Stimulated activated CD8-positive, alpha-beta memory T cell treated with anti-CD3 and anti-CD28 coated beads, Interleukin-12 subunit alpha, Interleukin-12 subunit beta, amount 100 ng/mL, for 1 hour (primary cell): ENCODE measurements around the gene RNF186.
"Not testable (repeated sequence)": the region's sequence is repeated elsewhere in the genome, so short reads cannot be mapped to it uniquely, and the experiment has no call there.

ENCODE experiments used
- DNase-seq: peaks from one replicate; pipeline ENCODE4 v3.0.0-alpha.2; 2020; ENCODE audit warnings: low read depth

Gene RNF186, protein sequence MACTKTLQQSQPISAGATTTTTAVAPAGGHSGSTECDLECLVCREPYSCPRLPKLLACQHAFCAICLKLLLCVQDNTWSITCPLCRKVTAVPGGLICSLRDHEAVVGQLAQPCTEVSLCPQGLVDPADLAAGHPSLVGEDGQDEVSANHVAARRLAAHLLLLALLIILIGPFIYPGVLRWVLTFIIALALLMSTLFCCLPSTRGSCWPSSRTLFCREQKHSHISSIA

DNA sequence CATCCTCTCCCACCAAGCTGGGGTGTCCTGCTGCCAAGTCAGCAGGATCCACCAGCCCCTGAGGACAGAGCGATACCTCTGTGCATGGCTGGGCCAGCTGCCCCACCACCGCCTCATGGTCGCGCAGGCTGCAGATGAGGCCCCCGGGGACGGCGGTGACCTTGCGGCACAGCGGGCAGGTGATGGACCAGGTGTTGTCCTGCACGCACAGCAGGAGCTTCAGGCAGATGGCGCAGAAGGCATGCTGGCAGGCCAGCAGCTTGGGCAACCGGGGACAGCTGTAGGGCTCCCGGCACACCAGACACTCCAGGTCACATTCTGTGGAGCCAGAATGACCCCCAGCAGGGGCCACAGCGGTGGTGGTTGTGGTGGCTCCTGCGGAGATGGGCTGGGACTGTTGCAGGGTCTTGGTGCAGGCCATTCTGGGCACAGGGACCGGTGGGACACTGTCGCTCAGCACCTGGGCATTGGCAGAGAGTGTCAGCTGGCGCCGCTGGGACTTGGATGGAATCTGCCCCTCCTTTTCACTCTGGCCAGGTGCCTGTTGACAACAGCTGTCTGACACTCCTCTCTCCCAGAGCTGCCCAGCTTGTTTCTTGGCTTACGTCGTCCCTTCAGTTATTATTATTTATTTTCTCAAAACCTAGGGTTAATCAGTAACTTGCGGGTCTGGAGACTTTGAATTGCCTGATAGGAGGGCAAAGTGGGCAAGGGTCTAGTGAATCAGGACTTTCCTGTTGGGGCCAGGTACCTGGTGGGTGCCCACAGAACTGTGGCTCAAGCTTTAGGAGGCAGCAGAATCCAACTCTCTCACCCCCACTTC is at the start of gene RNF186:
RNF186 (minus strand) TSS at position 603 of the 823 bp plus-strand sequence; CDS start at position 421, 182 bp downstream.
- DNase-seq, result no peak

- no peak for DNase-seq
These were observed 49.6 kb upstream of the RNF186 start for GRCh38 chr1:19864570-19865160.

DNA sequence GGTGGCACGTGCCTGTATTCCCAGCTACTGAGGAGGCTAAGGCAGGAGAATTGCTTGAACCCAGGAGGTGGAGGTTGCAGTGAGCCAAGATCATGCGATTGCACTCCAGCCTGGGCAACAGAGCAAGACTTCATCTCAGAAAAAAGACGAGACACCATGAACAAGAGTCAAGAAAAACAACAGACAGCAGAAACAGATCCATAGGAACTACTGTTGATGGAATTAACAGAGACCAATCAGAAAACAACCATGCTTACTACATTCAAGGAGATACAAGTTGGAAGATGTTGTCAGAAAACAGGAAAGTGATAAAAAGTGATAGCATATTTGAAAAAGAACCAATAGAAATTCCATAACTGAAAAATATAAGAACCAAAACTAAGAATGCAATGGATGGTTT is 47.9 kb upstream of the RNF186 start:
- DNase-seq, result no peak

GRCh38 chr1:19861842-19862530 is 46.9 kb upstream of the RNF186 start:
- DNase-seq, result no peak

GRCh38 chr1:19861034-19861433 is 46.0 kb upstream of the RNF186 start:
- DNase-seq, result no peak

GRCh38 chr1:19860418-19860817 is 45.3 kb upstream of the RNF186 start:
- DNase-seq, result no peak

GRCh38 chr1:19859876-19860275 is 44.8 kb upstream of the RNF186 start:
- DNase-seq, result no peak

DNA sequence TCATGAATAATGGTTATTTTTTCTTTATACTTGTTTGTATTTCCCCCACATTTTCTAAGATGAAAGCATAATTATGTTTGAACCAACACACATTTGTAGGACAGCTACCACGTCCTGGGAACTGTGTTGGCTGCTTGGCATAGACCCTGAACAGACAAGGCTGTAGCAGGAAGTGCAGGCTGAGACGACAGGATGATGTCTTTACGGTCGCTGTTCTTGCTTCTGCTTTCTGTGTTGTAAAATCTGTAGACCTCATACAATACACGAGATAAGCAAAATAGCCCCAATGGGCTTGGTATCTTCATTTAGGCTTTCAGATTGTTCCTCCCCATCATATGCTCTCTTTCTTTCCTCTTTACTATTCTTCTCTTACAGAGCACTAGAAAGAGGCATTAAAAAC is 43.8 kb upstream of the RNF186 start:
- DNase-seq, result no peak

- DNase-seq, result no peak
These were observed 39.8 kb upstream of the RNF186 start for GRCh38 chr1:19854866-19855265.

- DNase-seq, result no peak
These were observed 37.0 kb upstream of the RNF186 start for GRCh38 chr1:19852036-19852435.

- no peak for DNase-seq
These were observed 35.1 kb upstream of the RNF186 start for GRCh38 chr1:19850214-19850613.

DNA sequence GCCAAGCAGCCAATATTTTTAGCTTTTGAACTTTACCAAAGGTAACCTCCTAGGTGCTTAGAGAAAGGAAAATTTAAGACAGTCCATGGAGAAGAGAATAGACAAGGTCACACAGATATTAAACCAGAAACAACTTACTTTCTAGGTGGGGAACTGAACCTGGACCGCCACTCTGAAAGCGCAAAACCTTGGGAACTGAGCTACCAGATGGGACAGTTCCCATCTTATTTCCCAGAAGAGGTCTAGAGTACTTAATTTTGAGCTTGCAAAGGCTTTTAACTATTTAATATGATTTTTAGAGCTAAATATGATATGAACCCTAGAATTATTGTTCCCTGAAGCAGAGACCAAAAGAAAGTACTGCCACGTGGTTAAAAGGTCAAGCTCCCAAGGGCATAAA is 34.2 kb upstream of the RNF186 start:
- DNase-seq, result not testable (repeated sequence)

- not testable (repeated sequence) for DNase-seq
These were observed 32.3 kb upstream of the RNF186 start for GRCh38 chr1:19847334-19847733.

DNA sequence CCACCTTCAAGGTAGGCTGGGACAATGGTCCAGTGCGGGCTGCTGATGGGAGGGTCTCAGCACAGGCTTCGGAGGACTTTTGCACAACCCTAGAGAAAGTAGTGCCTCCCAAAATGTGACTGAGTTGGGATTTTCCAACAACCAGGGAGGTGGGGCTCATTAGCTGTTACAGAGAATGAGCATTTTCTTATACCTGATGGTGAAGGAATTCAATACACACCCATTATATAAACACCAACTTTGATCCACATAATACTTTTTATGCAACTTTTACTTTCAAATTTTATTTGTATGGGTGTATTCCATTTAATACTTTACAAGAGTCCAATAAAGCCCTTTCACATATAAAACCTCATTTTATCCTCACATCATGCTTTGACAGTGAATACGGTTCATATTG is 31.3 kb upstream of the RNF186 start:
- no peak for DNase-seq

DNA sequence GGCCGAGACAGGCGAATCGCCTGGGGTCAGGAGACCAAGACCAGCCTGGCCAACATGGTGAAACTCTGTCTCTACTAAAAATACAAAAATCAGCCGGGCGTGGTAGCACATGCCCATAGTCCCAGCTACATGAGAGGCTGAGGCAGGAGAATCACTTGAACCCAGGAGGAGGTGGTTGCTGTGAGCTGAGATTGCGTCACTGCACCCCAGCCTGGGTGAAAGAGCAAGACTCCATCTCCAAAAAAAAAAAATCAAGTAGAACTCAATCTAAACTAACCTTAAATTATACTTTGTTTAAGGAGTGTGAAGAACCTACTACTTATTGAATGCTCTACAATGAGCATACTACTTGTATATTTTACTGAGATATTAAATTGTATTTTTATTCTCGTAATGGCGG is 30.5 kb upstream of the RNF186 start:
- no peak for DNase-seq

DNA sequence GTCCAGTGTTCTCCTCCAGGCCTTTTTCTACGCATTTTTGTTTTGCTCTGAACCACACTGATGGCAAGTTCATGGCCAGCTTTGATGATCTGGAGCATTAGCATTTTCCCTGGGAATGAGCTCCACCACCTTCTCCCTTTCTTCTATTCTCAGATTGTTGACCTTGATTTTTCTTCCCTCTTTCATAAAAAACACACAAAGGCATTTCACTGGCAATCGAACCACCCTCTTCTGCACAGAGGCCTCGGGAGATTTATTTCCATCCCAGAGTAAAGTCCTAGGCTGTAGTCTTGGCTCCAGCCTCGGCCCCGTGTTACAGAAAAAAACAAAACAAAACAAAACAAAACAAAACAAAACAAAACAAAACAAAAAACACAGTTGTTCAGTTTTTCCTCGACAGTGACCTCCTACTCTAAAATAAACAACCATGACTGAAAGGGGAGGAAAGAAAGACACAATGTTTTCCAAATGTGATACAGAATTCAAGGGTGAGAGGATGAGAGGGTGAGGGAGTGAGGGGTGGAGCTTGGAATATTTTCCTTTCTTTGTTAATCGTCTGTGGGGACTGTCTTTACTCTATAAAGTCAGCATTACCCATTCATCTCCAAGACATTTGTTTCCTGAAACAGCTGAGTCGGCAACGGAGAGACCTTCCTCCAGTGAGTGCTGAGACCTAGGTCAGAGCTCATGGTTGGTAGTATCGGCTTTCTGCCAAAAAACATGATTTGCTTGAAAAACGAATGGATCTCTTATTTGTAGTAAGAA is 29.8 kb upstream of the RNF186 start:
- DNase-seq, result no peak

- no peak for DNase-seq
These were observed 25.1 kb upstream of the RNF186 start for GRCh38 chr1:19840228-19840627.

DNA sequence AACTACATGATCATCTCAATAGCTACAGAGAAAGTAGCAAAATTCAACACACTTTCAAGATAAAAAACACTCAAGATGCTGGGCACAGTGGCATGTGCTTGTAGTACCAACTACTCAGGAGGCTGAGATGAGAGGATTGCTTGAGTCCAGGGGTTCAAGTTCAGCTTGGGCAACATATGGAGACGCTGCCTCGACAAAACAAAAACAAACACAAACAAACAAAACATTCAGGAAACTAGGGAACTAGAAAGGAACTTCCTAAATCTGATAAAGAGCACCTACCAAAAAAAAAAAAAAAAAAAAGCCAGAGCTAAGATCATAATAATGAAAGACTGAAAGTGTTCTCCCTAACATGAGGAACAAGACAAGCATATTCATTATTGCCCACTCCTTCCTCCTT is 22.8 kb upstream of the RNF186 start:
- no peak for DNase-seq

GRCh38 chr1:19835578-19835977 is 20.5 kb upstream of the RNF186 start:
- DNase-seq, result no peak

DNA sequence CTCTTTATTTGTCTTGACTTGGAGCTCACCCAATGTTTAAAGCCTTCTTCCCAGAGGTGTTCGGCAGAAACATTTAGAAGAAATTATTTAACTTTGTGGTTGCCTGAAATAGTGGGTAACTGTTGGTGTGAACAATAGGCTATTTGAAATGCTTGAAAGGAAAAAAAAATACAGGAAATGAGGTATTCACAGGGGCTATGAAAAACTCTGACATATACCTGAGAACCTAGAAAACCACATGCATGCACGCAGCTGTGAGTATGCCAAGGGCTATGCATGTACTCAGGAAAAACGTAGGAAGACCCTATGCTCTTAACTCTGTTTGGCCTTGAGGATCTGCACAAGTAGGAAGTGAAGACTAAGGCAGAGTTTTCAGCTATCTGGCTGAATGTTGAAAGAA is 16.4 kb upstream of the RNF186 start:
- DNase-seq, result no peak

DNA sequence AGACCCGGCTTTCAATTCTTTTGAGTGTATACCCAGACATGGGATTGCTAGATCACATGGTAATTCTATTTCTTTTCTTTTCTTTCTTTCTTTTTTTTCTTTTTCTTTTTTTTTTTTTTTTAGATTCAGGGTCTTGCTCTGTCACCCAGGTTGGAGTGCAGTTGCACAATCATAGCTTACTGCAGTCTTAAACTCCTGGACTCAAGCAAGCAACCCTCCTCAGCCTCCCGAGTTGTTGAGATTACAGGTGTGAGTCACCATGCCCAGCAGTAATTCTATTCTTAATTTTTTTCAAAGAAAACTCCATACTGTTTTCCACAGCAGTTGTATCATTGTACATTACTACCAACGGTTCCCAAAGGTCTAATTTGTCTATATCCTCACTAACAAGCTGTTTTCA is 13.5 kb upstream of the RNF186 start:
- DNase-seq, result no peak

- DNase-seq, result no peak
These were observed 10.2 kb upstream of the RNF186 start for GRCh38 chr1:19825298-19825697.
